ENCODE measurements around the gene RSKR.
"Not testable (repeated sequence)": the region's sequence is repeated elsewhere in the genome, so short reads cannot be mapped to it uniquely, and the experiment has no call there.

Gene RSKR, protein sequence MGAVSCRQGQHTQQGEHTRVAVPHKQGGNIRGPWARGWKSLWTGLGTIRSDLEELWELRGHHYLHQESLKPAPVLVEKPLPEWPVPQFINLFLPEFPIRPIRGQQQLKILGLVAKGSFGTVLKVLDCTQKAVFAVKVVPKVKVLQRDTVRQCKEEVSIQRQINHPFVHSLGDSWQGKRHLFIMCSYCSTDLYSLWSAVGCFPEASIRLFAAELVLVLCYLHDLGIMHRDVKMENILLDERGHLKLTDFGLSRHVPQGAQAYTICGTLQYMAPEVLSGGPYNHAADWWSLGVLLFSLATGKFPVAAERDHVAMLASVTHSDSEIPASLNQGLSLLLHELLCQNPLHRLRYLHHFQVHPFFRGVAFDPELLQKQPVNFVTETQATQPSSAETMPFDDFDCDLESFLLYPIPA

DNA sequence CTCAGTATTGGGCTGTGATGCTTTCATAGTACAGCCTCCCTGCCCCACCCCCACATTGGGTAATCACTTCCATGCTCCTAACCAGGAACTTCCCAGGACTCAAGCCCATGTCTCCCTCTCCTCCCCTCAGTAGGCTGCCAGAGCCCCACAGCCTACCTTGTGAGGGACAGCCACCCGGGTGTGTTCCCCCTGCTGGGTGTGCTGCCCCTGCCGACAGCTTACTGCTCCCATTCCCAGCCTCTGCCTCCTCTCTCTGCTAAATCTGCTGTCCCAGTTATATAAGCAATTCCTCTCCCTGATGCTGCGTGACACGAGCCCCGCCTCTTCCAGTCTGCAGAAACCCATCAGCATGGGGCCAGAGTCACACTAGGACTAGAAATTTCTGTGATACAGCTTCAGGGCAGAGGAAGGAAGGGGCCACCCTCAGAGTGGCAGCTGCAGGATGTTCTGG, at the start of gene RSKR:
RSKR (minus strand) TSS at position 255 of the 451 bp plus-strand sequence; CDS start at position 231, 24 bp downstream.
- DNase-seq: no peak

DNA sequence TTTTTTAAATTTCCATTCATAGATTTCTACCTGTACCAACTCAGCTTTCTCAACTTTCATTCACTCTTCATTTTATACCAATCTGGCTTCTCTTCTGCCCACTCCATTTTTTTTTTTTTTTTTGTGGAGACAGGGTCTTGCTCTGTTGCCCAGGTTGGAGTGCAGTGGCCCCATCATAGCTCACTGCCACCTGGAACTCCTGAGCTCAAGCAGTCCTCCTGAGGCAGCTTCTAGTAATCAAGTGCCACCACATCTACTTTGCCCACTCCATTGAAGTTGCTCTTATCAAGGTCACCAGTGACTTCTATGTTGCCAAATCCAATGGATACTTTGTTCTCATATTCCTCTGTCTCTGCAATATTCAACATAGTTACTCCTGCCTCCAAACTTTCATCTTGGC, 49.7 kb upstream of the RSKR start:
- DNase-seq: no peak

DNA sequence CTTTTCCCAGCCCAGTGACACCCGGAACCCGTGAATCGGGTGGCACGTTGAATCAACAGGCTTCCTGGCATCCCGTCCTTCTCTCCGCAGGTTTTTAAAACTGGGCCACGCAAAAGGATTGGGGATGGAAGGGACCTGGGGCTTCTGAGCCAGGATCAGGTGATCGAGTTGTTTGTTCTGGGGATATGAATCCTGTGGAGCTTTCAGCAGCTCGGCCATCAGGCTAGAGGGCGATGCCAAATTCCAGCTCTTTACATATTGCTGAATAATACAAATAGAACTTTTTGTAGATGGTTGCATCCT, 48.5 kb upstream of the RSKR start:
- DNase-seq: no peak

DNA sequence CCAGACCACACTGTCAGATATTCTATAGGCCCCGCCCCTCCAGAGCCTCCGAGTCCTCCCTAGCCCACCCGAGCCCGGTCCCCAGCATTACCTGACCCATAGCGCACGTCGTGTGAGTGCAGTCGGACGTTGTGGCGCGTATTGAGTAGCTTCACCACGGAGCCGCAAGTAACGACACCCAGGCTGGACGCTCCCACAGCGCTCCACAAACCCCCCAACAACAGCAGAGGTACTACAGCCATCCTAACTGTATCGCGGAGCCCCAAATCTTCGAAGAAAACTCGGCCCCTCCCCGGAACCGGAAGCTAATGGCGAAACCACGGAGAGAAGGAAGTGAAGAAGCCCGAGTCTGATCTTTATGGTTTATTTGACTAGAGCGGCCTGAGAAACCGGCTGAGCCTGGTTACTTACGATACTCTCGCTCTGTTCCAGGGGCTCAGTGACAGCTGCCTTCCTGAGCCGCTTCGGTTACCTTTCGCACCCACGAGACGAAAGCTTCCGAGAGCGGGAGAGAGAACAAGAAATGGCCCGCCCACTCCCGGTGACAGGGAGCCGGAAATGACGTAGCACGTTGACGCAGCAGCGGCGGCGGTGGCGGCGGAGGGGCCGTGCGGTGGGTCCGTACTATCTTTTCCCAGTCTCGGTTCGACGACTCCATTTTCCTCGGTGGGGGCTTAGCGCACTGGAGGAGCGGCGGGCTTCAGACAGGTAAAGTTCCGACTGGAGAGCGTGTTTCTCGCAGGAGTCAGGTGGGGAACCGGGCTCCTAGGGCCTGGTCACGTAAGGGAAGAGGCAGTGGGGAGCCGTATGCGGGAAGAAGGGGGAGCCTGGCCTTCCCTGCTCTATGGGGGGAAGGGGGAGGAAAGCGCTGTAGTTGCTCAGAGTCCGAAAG, 47.9 kb upstream of the RSKR start, which contains the start of the genes SDF2 and SUPT6H:
SDF2 (minus strand) TSS at position 272 of the 892 bp plus-strand sequence; CDS start at position 242, 30 bp downstream.
SUPT6H (plus strand) TSS at position 571 of the 892 bp plus-strand sequence. CDS start 11,197 bp downstream, outside the sequence.
- peak; percentile 96 for DNase-seq

DNA sequence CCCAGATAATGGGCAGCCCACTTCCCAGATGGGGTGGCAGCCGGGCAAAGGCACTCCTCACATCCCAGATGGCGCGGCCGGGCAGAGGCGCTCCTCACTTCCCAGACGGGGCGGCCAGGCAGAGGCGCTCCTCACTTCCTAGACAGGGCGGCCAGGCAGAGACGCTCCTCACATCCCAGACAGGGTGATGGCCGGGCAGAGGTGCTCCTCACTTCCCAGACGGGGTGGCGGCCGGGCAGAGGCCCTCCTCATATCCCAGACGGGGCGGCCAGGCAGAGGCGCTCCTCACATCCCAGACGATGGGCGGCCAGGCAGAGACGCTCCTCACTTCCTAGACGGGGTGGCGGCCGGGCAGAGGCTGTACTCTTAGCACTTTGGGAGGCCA, 45.5 kb upstream of the RSKR start:
- DNase-seq: not testable (repeated sequence)

DNA sequence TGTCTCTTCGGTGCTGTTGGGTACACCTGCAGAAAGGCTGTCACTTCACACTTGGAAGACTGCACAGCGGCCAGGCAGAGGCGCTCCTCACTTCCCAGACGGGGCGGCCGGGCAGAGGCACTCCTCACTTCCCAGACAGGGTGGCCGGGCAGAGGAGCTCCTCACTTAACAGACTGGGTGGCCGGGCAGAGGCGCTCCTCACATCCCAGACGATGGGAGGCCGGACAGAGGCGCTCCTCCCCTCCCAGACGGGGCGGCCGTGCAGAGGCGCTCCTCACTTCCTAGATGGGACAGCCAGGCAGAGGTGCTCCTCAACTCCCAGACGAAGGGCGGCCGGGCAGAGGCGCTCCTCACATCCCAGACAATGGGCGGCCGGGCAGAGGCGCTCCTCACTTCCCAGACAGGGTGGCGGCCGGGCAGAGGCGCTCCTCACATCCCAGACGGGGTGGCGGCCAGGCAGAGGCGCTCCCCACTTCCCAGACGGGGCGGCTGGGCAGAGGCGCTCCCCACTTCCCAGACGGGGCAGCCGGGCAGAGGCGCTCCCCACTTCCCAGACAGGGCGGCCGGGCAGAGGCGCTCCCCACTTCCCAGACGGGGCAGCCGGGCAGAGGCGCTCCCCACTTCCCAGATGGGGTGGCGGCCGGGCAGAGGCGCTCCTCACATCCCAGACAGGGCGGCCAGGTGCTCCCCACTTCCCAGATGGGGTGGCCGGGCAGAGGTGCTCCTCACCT, 44.9 kb upstream of the RSKR start:
- not testable (repeated sequence) for DNase-seq

DNA sequence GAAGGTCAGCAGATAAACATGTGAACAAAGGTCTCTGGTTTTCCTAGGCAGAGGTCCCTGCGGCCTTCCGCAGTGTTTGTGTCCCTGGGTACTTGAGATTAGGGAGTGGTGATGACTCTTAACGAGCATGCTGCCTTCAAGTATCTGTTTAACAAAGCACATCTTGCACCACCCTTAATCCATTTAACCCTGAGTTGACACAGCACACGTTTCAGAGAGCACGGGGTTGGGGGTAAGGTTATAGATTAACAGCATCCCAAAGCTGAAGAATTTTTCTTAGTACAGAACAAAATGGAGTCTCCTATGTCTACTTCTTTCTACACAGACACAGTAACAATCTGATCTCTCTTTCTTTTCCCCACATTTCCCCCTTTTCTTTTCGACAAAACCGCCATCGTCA, 44.4 kb upstream of the RSKR start:
- DNase-seq: not testable (repeated sequence)

DNA sequence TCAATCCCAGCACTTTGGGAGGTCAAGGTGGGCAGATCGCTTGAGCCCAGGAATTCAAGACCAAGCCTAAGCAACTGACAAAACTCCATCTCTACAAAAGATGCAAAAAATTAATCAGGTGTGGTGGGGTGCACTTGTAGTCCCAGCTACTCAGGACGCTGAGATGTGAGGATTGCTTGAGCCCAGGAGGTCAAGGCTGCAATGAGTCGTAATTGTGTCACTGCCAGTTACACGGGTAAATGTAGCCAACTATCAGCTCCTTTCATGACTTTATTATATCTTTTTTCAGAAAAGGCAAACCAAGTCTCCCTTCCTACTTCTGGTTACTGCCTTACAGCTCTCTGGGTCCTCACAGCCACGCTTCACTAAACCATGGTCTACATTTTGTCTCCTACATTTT, 43.8 kb upstream of the RSKR start:
- DNase-seq: no peak

DNA sequence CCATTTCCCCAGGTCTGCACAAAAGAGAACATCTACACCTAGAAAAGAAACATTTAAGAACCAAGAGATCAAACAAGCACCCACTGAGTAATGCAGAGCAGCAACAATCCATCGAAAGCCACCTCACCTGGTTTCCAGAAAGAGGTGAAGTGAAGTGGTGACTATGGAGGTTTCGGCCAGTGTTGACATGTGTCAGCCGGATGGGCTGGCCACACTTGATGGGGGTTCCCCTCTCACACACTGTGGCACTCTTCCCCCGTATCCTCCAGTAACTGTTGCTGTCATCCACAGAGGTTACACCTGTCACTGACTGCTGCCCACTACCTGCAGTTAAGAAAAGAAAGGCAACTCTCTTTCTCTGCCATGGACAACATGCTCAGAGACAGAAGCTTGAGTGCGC, 41.2 kb upstream of the RSKR start:
- no peak for DNase-seq

DNA sequence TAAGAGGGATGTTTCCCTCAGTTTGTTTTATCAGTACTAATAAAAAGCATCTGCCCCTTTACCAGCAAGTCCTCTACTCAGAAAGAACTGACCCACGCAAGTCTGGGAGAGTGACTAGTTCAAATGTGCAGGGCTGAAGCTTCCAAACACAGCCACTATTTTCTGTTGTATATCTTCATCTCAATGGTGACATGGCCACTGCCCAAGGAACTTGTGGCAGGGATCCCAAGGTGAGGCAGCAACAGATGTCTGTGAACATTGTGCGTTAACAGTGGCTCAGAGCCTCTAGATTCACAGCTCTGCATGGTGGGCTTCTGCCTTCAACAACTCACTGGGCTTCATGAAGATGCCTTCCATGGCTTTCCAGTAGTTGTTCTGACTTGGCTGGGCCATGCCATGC, 34.7 kb upstream of the RSKR start:
- DNase-seq: no peak

DNA sequence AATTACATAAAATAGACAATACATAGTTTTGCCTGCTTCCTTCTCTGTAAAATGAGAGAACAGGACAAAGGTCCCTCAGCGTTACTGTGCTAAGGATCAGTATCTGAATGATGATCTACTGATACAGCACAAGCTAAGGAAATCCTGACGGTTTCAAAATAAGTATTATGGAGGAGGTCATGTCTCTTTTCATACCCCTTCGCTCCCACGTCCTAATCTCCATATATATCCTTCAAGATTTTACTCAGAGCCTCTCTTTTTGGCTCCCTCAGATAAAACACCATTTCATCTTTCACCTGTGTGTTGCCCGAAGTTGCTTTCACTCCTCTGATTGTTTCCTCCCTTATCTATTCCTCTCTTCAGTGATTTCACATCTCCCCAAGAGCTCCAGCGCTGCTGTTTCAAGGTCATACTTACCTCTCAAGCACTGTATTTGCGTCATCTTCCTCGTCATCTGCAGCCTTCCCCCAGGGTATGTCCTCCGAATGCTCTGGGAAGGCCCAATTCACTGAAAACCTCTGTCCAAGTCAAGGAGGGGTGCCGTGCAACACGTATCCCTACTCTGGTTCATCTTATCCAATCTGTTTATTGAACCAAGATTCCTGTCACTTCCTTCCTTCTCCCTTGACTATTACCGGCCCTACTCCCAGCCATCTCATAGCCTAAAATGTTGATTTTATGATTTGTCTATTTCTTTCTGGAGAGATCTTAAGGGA, 32.2 kb upstream of the RSKR start:
- DNase-seq: no peak

DNA sequence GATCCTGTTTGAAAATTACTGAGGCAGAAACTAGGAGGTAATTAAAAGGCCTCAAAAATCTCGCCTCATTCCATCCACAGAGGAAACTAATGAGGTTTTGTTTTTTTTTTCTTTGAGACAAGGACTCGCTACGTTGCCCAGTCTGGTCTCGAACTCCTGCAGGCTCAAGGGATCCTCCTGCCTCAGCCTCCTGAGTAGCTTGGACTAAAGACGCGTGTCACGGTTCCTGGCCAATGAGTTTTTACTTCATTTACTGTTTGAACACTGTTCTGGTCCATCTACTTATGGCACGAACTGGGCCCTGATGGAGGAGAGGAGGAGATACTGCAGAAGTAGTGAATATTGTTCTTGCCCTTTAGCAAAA, 31.6 kb upstream of the RSKR start:
- DNase-seq: no peak

DNA sequence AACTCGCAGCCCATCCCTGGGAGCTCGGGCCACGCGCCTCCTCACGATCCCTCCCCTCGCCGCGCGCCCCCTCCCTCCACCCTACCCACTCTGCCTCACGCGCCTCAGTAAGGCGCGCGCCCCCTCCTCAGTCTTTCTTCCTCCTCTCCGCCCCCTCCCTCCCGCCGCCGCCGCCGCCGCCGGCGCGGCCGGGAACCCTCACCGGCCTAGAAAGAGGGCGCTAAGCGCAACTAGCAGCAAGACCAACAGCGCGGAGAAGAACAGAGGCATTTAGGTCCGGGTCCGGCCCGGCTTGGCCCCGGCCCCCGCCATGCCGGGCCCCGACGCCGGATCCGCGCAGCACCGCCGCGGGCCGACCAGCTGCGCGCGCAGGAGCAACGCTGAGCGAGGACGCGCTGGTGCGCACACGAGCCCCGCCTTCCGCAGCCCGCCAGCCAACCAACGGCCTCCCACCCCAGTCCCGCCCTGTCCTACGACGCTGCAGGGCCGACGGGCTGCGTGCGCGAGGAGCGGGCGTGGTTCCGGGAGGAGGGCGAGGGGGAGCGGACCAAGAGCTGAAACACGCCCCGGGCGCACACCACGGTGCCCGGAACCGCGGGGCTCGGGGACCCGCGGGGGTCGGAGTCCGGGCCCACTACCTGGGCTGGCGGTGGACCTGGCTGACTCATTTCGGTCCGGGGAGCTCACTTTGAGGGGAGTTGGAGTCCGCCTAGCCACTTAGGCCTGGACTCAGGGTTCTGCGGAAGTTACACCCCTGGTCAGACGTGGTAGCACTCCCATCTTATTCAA, 31.0 kb upstream of the RSKR start, which contains the start of gene BLTP2:
BLTP2 (minus strand) TSS at position 372 of the 789 bp plus-strand sequence; CDS start at position 270, 102 bp downstream.
- peak; percentile 90 for DNase-seq

DNA sequence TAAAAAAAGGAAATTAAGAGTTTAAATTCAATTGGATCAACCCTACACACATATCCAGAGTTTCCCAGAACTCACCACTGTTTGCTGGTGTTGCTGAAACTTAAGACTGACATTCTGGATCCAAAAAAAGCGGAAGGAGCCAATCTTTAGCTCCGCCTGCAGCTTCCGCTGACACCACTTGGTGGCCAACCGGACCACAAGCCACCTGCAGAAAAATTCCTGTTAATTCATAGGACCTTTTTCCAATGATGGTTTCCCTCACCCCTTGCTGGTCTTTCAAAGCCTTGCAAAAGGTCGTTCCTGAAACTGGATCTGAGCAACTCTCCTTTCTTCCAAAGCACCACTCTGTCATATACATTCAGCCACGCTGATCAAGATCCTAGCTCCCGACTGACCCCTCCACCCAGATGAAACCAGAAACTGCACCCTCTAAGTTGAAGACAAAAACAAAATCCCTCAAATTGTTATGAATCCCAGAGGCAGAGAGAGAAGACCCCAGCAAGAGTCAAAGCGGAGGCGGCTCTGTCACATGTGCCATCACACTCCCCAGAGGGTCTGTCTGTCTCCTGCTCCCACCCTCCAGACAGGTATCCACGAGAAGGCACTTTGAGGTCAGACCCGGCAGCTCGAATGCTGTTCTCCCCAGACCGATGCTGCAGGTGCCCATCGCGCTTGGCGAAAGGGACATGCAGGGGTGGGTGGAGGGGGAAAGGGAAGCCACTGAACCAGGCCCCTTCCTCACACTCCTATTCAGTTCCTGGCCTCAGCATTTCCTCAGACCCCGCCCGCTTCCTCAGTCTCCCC, 30.2 kb upstream of the RSKR start:
- peak; percentile 43 for DNase-seq

DNA sequence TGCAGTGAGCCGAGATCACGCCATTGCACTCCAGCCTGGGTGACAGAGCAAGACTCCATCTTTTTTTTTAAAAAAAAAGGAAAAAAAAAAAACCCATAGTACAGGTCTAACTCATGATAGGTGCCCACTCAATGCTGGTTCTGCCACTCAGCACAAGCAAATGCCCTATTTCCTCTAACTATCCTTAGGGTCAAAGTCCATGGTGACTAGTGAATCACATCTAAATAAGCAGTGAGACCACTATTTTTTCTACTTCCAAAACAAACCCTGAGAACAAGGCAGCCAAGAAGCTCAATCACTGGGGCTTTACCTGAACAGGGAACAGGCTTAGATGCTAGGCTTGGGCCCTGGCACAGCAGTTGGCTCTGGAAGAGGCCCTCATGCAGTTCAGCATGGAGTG, 27.6 kb upstream of the RSKR start:
- DNase-seq: no peak

DNA sequence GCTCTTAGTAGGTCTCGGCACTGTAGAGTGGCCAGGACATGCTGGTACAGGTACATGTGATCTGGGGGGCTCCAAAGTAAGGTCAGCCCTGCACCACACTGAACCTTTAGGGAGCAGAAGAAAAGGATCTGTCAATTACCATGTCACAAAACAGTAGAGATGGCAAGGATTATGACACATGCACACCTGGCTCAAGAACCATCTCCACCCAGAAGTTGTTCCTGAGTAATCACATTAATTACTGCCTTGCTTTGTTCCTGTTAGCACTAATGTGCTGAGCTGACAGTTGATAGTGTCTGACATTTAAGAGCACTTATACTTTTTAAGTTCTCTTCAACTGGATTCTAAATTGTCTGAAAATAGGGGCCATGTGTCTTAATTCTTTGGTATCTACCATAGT, 21.5 kb upstream of the RSKR start:
- no peak for DNase-seq

DNA sequence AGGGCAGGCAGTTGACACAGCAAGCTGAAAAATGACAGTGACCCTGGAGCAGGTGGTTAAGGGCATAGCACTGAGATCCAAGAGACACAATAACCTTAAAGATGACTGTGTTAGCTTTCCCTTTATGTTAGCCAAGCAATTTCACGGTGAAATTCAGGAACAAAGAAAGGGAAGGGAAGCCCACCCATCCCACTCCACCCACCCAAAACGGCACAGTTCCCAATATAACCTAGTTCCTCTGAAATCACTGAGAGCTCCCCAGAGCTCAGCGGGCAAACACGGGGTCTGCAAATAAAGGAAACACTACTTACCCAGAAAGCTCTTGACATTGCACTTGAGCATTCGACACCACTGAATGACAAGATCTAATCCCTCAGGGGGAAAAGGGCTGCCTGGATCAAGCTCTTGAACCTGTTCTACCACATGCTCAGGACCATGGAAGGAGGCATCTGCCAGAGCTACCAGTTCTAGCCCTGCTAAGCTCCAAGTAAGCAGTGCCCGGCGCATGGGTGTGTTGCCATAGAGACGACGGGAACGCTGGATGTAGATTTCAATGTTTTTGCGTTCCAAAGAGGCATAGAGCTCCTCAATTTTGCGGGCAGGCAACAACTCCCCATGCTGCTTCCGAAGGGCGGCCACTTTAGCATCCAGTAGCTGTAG, 20.4 kb upstream of the RSKR start:
- no peak for DNase-seq

DNA sequence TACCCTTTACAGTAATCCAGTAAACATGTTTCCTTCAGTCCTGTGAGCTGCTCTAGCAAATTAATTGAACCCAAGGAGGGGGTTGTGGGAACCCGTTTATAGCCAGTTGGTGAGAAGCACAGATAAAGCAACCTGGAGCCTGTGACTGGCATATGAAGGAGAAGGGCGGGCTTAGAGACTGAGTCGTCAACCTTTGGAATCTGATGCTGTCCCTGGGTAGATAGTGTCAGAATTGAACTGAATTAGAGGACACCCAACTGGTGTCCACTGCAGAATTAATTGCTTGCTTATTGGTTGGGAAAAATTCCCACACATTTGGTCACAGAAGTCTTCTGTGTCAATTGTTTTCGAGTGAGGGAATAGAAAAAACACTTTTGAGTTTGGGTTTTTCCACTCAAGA, 12.8 kb upstream of the RSKR start:
- no peak for DNase-seq

DNA sequence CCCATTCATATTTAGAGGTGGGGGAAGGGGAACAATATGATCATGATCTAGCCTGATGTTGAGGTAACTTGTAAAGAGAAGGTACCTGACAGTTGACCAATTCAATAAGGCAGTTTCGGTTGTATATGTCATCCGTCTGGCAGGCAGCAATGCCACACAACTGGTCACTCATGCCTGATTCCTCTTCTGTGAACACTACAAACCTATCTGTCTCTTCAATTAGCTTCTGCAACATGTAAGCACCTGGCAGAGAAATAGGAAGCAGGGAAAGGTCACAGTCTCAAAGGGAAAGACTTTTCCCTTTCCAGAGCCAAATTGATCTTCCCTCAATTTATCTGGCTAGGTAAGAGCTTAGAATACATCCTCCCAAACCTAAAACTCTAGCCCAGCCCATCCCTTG, 10.2 kb upstream of the RSKR start:
- no peak for DNase-seq

DNA sequence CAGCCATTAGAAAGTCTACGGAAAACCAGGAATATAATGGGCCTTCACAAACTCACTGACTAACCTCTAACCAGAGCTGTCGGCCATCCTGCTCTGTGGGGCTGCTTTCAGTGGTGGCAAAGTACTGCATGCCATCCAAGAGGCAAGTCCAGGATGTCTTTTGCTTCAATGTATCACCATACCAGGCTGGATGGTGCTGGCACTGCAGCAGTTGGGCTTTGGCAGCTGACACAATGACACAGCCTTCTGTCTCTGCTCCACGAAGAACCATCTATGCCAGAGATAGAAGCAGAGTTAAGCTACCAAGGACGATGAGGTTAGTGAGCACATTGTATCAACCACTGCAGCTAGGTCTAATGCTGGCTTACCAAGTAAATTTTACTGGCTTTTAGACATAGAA, 9.7 kb upstream of the RSKR start:
- no peak for DNase-seq

All from NCI-H2171 treated with DMSO at 0.1 percent for 48 hours (cell line).